HepG2 (cell line): Measurements from ENCODE around the gene ZNF234. TPM values are rescaled to one million over a fixed set of nuclear protein-coding genes. Genes with fewer than 3 reads are reported as not detected.

ENCODE experiments used
- DBP ChIP-seq: sonication (generic); formaldehyde crosslinking; IDR thresholded peaks from 2 replicates; pipeline ENCODE4 v1.4.0; 2020; ENCODE audit warnings: missing genetic modification reagents; ENCODE audit errors: not compliant biosample characterization
- E2F2 ChIP-seq: sonication (generic); formaldehyde crosslinking; IDR thresholded peaks from 2 replicates; pipeline ENCODE4 v1.4.0; 2020; ENCODE audit warnings: missing genetic modification reagents, borderline replicate concordance
- ETV6 ChIP-seq: sonication (generic); formaldehyde crosslinking; conservative IDR thresholded peaks from 2 replicates; pipeline ENCODE4 v1.4.0; 2020; ENCODE audit warnings: missing genetic modification reagents
- FLYWCH1 ChIP-seq: sonication (generic); formaldehyde crosslinking; IDR thresholded peaks from 2 replicates; pipeline ENCODE4 v1.8.1; 2023; ENCODE audit warnings: mild to moderate bottlenecking, missing genetic modification reagents
- GATAD1 ChIP-seq: IDR thresholded peaks from 2 replicates; pipeline ENCODE4 v1.6.1; 2016; ENCODE audit warnings: missing genetic modification reagents, missing compliant biosample characterization
- HMG20B ChIP-seq: conservative IDR thresholded peaks from 2 replicates; pipeline ENCODE4 v1.6.1; 2016; ENCODE audit warnings: missing genetic modification reagents, missing compliant biosample characterization
- JUN ChIP-seq: sonication (generic); formaldehyde crosslinking; IDR thresholded peaks from 2 replicates; pipeline ENCODE4 v1.4.0; 2020; ENCODE audit warnings: mild to moderate bottlenecking, missing genetic modification reagents
- KAT8 ChIP-seq: IDR thresholded peaks from 2 replicates; pipeline ENCODE4 v1.6.1; 2016; ENCODE audit warnings: missing genetic modification reagents, missing compliant biosample characterization
- KLF16 ChIP-seq, 2 experiments: sonication (generic) in 1 of 2; formaldehyde crosslinking in 1 of 2; IDR thresholded peaks; 2 replicates each; pipeline versions ENCODE4 v1.6.1 to v1.8.0; 2016 to 2023; ENCODE audit warnings: missing genetic modification reagents in 2 of 2, missing compliant biosample characterization in 1 of 2
- PHF20 ChIP-seq: sonication (generic); formaldehyde crosslinking; IDR thresholded peaks from 2 replicates; pipeline ENCODE4 v1.5.0; 2020; ENCODE audit warnings: mild to moderate bottlenecking, missing genetic modification reagents
- PLRG1 ChIP-seq: fragments of 450-650 bp; conservative IDR thresholded peaks from 2 replicates; pipeline ENCODE4 v1.6.1; 2016
- SOX6 ChIP-seq, 2 experiments: fragments of 450-650 bp in 1 of 2; sonication (generic) in 1 of 2; formaldehyde crosslinking in 1 of 2; IDR thresholded peaks; 2 replicates each; pipeline versions ENCODE4 v1.4.0 to v1.6.1; 2017 to 2020; ENCODE audit warnings: antibody characterized with exemption in 1 of 2, mild to moderate bottlenecking in 1 of 2, missing genetic modification reagents in 1 of 2
- SP5 ChIP-seq: IDR thresholded peaks from 2 replicates; pipeline ENCODE4 v1.6.1; 2016; ENCODE audit warnings: low read depth, borderline replicate concordance
- SRF ChIP-seq: IDR thresholded peaks from 2 replicates; pipeline ENCODE4 v1.6.1; 2011; ENCODE audit warnings: mild to moderate bottlenecking, low read depth, low read length, moderate library complexity
- SYNCRIP ChIP-seq: fragments of 200-400 bp; formaldehyde crosslinking; IDR thresholded peaks from 2 replicates; pipeline ENCODE4 v1.6.1; 2018; ENCODE audit warnings: mild to moderate bottlenecking, low read depth, low read length; ENCODE audit not compliant: insufficient read depth
- THAP9 ChIP-seq: sonication (generic); formaldehyde crosslinking; IDR thresholded peaks from 2 replicates; pipeline ENCODE4; 2020; ENCODE audit warnings: missing genetic modification reagents, mild to moderate bottlenecking, borderline replicate concordance
- ZFX ChIP-seq: sonication (generic); formaldehyde crosslinking; IDR thresholded peaks from 2 replicates; pipeline ENCODE4 v1.4.0; 2020; ENCODE audit warnings: mild to moderate bottlenecking, low read depth, missing genetic modification reagents, moderate library complexity
- ZMYM3 ChIP-seq: sonication (generic); formaldehyde crosslinking; IDR thresholded peaks from 2 replicates; pipeline ENCODE4 v1.5.1; 2020; ENCODE audit warnings: mild to moderate bottlenecking, missing genetic modification reagents
- ZNF274 ChIP-seq: sonication (generic); formaldehyde crosslinking; IDR thresholded peaks from 2 replicates; pipeline ENCODE4 v1.5.1; 2020; ENCODE audit warnings: mild to moderate bottlenecking, missing genetic modification reagents
- ZNF275 ChIP-seq: sonication (generic); formaldehyde crosslinking; IDR thresholded peaks from 2 replicates; pipeline ENCODE4 v1.8.0; 2022; ENCODE audit warnings: missing genetic modification reagents, mild to moderate bottlenecking, inconsistent platforms, borderline replicate concordance
- ZNF296 ChIP-seq: sonication (generic); formaldehyde crosslinking; conservative IDR thresholded peaks from 2 replicates; pipeline ENCODE4 v1.5.0; 2020; ENCODE audit warnings: mild to moderate bottlenecking, missing genetic modification reagents
- ZNF337 ChIP-seq: sonication (generic); formaldehyde crosslinking; IDR thresholded peaks from 2 replicates; pipeline ENCODE4 v1.5.1; 2020; ENCODE audit warnings: missing genetic modification reagents, low read depth, mild to moderate bottlenecking, borderline replicate concordance
- ZNF530 ChIP-seq: sonication (generic); formaldehyde crosslinking; IDR thresholded peaks from 2 replicates; pipeline ENCODE4 v1.5.0; 2020; ENCODE audit warnings: low read depth, mild to moderate bottlenecking, missing genetic modification reagents
- ZNF772 ChIP-seq: sonication (generic); formaldehyde crosslinking; IDR thresholded peaks from 2 replicates; pipeline ENCODE4 v1.5.0; 2020; ENCODE audit warnings: mild to moderate bottlenecking, missing genetic modification reagents
- polyA plus RNA-seq, 8 experiments: library from polyadenylated mRNA; depleted of rRNA in 3 of 8; stranded (reverse) in 7 of 8; unstranded in 1 of 8; fragments of >200 nt; fragmentation: Illumina TruSeq in 4 of 8; extraction: Trizol in 4 of 8; gene quantifications; 2 replicates each; pipeline versions ENCODE4 v1.2.1 to v1.2.3, GENCODE V29; 2011 to 2016; ENCODE audit warnings: low read depth in 4 of 8, missing spikeins in 1 of 8, mixed read lengths in 1 of 8; ENCODE audit not compliant: insufficient read depth in 1 of 8
- total RNA-seq, 5 experiments: library from RNA; depleted of rRNA; stranded (reverse); fragments of >200 nt; fragmentation: Illumina TruSeq; extraction: Trizol; gene quantifications; 2 replicates each; pipeline ENCODE4 v1.2.3, GENCODE V29; 2016; ENCODE audit warnings: low read depth in 1 of 5

The ZNF234 gene
- total and polyA plus RNA-seq, 2 of the 13 experiments (the other 11 are each of a cell fraction or from before 2014, with no cell fraction given), result 3.5 to 11.2 TPM

- TF ChIP-seq SP5 (CRISPR knock-in tag) (no peak), ZFX (CRISPR knock-in tag) (peak; percentile 60), ZNF772 (CRISPR knock-in tag) (peak; percentile 69; the same call in 1 of the 2 replicates), GATAD1 (CRISPR knock-in tag) (peak; percentile 75), SRF (no peak), ZNF275 (CRISPR knock-in tag) (no peak), PLRG1 (no peak), ZMYM3 (CRISPR knock-in tag) (peak; percentile 97), ZNF274 (CRISPR knock-in tag) (no peak; the same call in 1 of the 2 replicates), SYNCRIP (no peak), SOX6 (IDR thresholded peaks at IDR 0.05) (no peak), SOX6 (CRISPR knock-in tag; IDR thresholded peaks at IDR 0.05) (peak; percentile 24; the same call in 1 of the 2 replicates), ZNF530 (CRISPR knock-in tag) (no peak), ZNF296 (no peak), JUN (CRISPR knock-in tag) (no peak), KLF16 (CRISPR knock-in tag; IDR thresholded peaks at IDR 0.05) (peak in 1 of 2 experiments; percentile 73; a peak in 2 of 4 replicates), ZNF337 (CRISPR knock-in tag) (no peak), ETV6 (CRISPR knock-in tag) (no peak), HMG20B (no peak), FLYWCH1 (CRISPR knock-in tag) (no peak), THAP9 (CRISPR knock-in tag) (no peak), DBP (CRISPR knock-in tag) (no peak), E2F2 (CRISPR knock-in tag) (no peak), PHF20 (CRISPR knock-in tag) (peak; percentile 60), KAT8 (CRISPR knock-in tag) (peak; percentile 80)
Observed at GRCh38 chr19:44141191-44142058, at the start of gene ZNF234 (continued).
